ENCODE data around the gene CLDN5.

The CLDN5 gene

GRCh38 chr22:19546680-19547079 is 22.5 kb upstream of the CLDN5 start:
- TF ChIP-seq CTCF (IDR thresholded peaks at IDR 0.05; ENCODE audit: insufficient read depth, low read length, poor library complexity, severe bottlenecking): no peak

GRCh38 chr22:19545935-19546207 is 21.7 kb upstream of the CLDN5 start:
- Histone ChIP-seq H3K4me3 (replicated peaks; ENCODE audit: low read depth, low read length) (no peak overlapping the region), H3K36me3 (ENCODE audit: control insufficient read depth, insufficient read depth, low read length) (no peaks in the 10 kb centered on the region), H3K27me3 (replicated peaks; ENCODE audit: control insufficient read depth, insufficient read depth, low read length) (no peaks in the 10 kb centered on the region; the same call in 1 of the 2 replicates)
- no peak for DNase-seq (ENCODE audit: extremely low read depth, insufficient read length)
- TF ChIP-seq CTCF (IDR thresholded peaks at IDR 0.05; ENCODE audit: insufficient read depth, low read length, poor library complexity, severe bottlenecking): no peak

More at GRCh38 chr22:19546680-19547079, 22.5 kb upstream of the CLDN5 start:
- Histone ChIP-seq H3K27me3 (replicated peaks; ENCODE audit: control insufficient read depth, insufficient read depth, low read length) (no peaks in the 10 kb centered on the region; the same call in 1 of the 2 replicates), H3K36me3 (ENCODE audit: control insufficient read depth, insufficient read depth, low read length) (no peaks in the 10 kb centered on the region), H3K4me3 (replicated peaks; ENCODE audit: low read depth, low read length) (no peak overlapping the region)
- no peak for DNase-seq (ENCODE audit: extremely low read depth, insufficient read length)

- H3K4me3 ChIP-seq (replicated peaks; ENCODE audit: low read depth, low read length): no peak overlapping the region
- H3K36me3 ChIP-seq (ENCODE audit: control insufficient read depth, insufficient read depth, low read length): no peaks in the 10 kb centered on the region
- no peaks in the 10 kb centered on the region for H3K27me3 ChIP-seq (replicated peaks; ENCODE audit: control insufficient read depth, insufficient read depth, low read length)
- DNase-seq (ENCODE audit: extremely low read depth, insufficient read length): no peak
- no peak for TF ChIP-seq CTCF (IDR thresholded peaks at IDR 0.05; ENCODE audit: insufficient read depth, low read length, poor library complexity, severe bottlenecking)
Observed at GRCh38 chr22:19543970-19544708, 19.9 kb upstream of the CLDN5 start.

- H3K27me3 ChIP-seq (replicated peaks; ENCODE audit: control insufficient read depth, insufficient read depth, low read length): no peaks in the 10 kb centered on the region
- H3K4me3 ChIP-seq (replicated peaks; ENCODE audit: low read depth, low read length): no peak overlapping the region
- no peak for TF ChIP-seq CTCF (IDR thresholded peaks at IDR 0.05; ENCODE audit: insufficient read depth, low read length, poor library complexity, severe bottlenecking)
- no peaks in the 10 kb centered on the region for H3K36me3 ChIP-seq (ENCODE audit: control insufficient read depth, insufficient read depth, low read length)
- DNase-seq (ENCODE audit: extremely low read depth, insufficient read length): no peak
Observed at GRCh38 chr22:19540394-19540793, 16.2 kb upstream of the CLDN5 start.

- Histone ChIP-seq H3K4me3 (replicated peaks; ENCODE audit: low read depth, low read length) (no peak overlapping the region), H3K36me3 (ENCODE audit: control insufficient read depth, insufficient read depth, low read length) (no peaks in the 10 kb centered on the region), H3K27me3 (replicated peaks; ENCODE audit: control insufficient read depth, insufficient read depth, low read length) (no peaks in the 10 kb centered on the region)
- TF ChIP-seq CTCF (IDR thresholded peaks at IDR 0.05; ENCODE audit: insufficient read depth, low read length, poor library complexity, severe bottlenecking): no peak
- DNase-seq (ENCODE audit: extremely low read depth, insufficient read length): no peak
Observed at GRCh38 chr22:19537941-19538488, 13.8 kb upstream of the CLDN5 start.

All from GM06990 (cell line).